Loucy (cell line): ENCODE measurements around the gene ZNRF3.

ENCODE experiments used
- H2AFZ ChIP-seq: fragments of 200-600 bp; sonication (generic); 2 replicates; pipeline ENCODE4 v1.6.0; 2016; ENCODE audit warnings: antibody characterized with exemption, mild to moderate bottlenecking, low read length, moderate library complexity
- H3F3A ChIP-seq: fragments of 200-600 bp; 2 replicates; pipeline ENCODE4 v1.6.0; 2016; ENCODE audit warnings: antibody characterized with exemption, low read depth, mild to moderate bottlenecking
- H3K27me3 ChIP-seq: fragments of 200-600 bp; sonication (generic); 2 replicates; pipeline ENCODE4 v1.6.1; 2014; ENCODE audit warnings: low read length, mild to moderate bottlenecking; ENCODE audit not compliant: insufficient read depth, poor library complexity, severe bottlenecking
- H3K36me3 ChIP-seq: fragments of 200-600 bp; sonication (generic); 2 replicates; pipeline ENCODE4 v1.6.1; 2016; ENCODE audit warnings: low read length; ENCODE audit not compliant: insufficient read depth
- H3K4me1 ChIP-seq: fragments of 200-600 bp; sonication (generic); 2 replicates; pipeline ENCODE4 v1.5.1; 2014; ENCODE audit warnings: low read length, mild to moderate bottlenecking; ENCODE audit not compliant: insufficient read depth, poor library complexity, severe bottlenecking
- H3K4me2 ChIP-seq: fragments of 200-600 bp; sonication (generic); 2 replicates; pipeline ENCODE4 v1.6.0; 2014; ENCODE audit warnings: antibody characterized with exemption, low read length, low read depth, mild to moderate bottlenecking; ENCODE audit not compliant: poor library complexity, severe bottlenecking
- H3K4me3 ChIP-seq: fragments of 200-600 bp; sonication (generic); 2 replicates; pipeline ENCODE4 v1.5.1; 2014; ENCODE audit warnings: low read length, mild to moderate bottlenecking, mixed read lengths; ENCODE audit not compliant: poor library complexity, severe bottlenecking
- H3K79me2 ChIP-seq: fragments of 200-600 bp; sonication (generic); 2 replicates; pipeline ENCODE4 v1.6.1; 2014; ENCODE audit warnings: low read length; ENCODE audit not compliant: insufficient read depth
- H3K9ac ChIP-seq: fragments of 200-600 bp; sonication (generic); 2 replicates; pipeline ENCODE4 v1.6.0; 2014; ENCODE audit warnings: mild to moderate bottlenecking, low read depth, low read length, moderate library complexity; ENCODE audit not compliant: poor library complexity, severe bottlenecking
- H3K9me2 ChIP-seq: fragments of 200-600 bp; sonication (generic); replicated peaks from 2 replicates; pipeline ENCODE4 v1.6.1; 2016; ENCODE audit warnings: low read depth, low read length, mixed read lengths
- H3K9me3 ChIP-seq: fragments of 200-600 bp; sonication (generic); 2 replicates; pipeline ENCODE4 v1.6.1; 2014; ENCODE audit warnings: mild to moderate bottlenecking, antibody characterized with exemption, low read length, low read depth; ENCODE audit not compliant: insufficient read depth
- H4K20me1 ChIP-seq: fragments of 200-600 bp; sonication (generic); 2 replicates; pipeline ENCODE4 v1.6.0; 2014; ENCODE audit warnings: antibody characterized with exemption, low read length, mild to moderate bottlenecking; ENCODE audit not compliant: insufficient read depth, poor library complexity, severe bottlenecking
- CTCF ChIP-seq: fragments of 200-600 bp; sonication (generic); conservative IDR thresholded peaks from 2 replicates; pipeline ENCODE4 v1.5.1; 2014; ENCODE audit warnings: mild to moderate bottlenecking, antibody characterized with exemption, low read length
- EZH2phosphoT487 ChIP-seq: fragments of 200-600 bp; IDR thresholded peaks from 2 replicates; pipeline ENCODE4 v1.6.1; 2018; ENCODE audit warnings: antibody characterized with exemption, mild to moderate bottlenecking, moderate library complexity, borderline replicate concordance

The ZNRF3 gene

DNA sequence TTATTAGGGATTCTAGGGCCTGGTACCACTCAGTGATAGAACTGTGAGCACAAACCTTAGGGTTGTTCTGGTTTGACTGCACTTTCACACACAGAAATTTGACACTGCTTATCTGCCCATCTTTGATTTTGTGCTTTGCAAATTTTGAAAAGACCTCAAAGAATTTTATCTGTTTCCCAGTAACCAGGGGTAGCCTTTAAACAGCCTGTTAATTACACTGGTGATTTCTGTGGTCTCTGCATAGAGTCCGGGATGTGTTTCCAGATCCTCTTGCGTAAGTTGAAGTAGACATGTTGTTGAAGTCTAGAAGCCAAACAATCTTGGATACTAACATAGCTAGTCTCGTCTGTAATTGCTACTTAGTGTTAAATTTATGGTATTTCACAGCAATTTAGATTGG, 103.0 kb downstream of the ZNRF3 start:
- H3K36me3 ChIP-seq: peaks cover 22% of the 10 kb centered on the region; the same call in 1 of the 2 replicates
- H3K27me3 ChIP-seq: no peaks in the 10 kb centered on the region
- no peaks in the 10 kb centered on the region for H3F3A ChIP-seq
- TF ChIP-seq CTCF (no peak), EZH2phosphoT487 (no peak)
- H2AFZ ChIP-seq: no peak overlapping the region
- no peak overlapping the region for H3K4me2 ChIP-seq
- no peaks in the 10 kb centered on the region for H3K79me2 ChIP-seq
- peaks cover 24% of the 10 kb centered on the region for H3K4me1 ChIP-seq
- no peaks in the 10 kb centered on the region for H4K20me1 ChIP-seq
- H3K9ac ChIP-seq: no peak overlapping the region
- H3K4me3 ChIP-seq: no peak overlapping the region
- no peaks in the 10 kb centered on the region for H3K9me2 ChIP-seq
- no peaks in the 10 kb centered on the region for H3K9me3 ChIP-seq

- H3K4me2 ChIP-seq: no peak overlapping the region
- no peaks in the 10 kb centered on the region for H3K9me3 ChIP-seq
- H3K4me3 ChIP-seq: no peak overlapping the region
- H3F3A ChIP-seq: no peaks in the 10 kb centered on the region
- peaks cover 38% of the 10 kb centered on the region; the same call in 1 of the 2 replicates for H3K36me3 ChIP-seq
- no peaks in the 10 kb centered on the region for H4K20me1 ChIP-seq
- no peak overlapping the region for H2AFZ ChIP-seq
- TF ChIP-seq EZH2phosphoT487 (no peak), CTCF (no peak)
- no peaks in the 10 kb centered on the region for H3K27me3 ChIP-seq
- no peak overlapping the region for H3K9ac ChIP-seq
- no peaks in the 10 kb centered on the region for H3K9me2 ChIP-seq
- peaks cover 22% of the 10 kb centered on the region for H3K4me1 ChIP-seq
- H3K79me2 ChIP-seq: no peaks in the 10 kb centered on the region
Measured at GRCh38 chr22:28988457-28988856, 105.1 kb downstream of the ZNRF3 start.

DNA sequence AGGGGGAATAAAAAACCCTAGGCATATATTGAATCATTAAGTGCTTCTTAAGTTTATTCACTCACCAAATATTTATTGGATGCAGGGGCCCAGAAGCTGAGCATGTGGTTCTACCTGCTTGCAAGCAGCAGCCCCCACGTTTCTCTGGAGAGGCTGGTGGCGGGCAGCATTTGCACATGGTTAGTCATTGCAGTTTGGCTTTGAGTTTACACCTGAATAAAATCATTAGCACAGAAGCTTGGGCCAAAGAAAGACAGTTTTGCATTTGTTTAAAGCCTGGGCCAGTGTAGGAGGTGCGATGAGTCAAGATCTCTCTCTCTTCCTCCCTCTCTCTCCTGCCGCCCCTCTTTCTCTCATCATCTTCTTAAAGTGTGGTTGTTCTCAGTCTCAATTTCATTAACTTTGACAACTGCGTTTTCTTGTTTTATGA, 105.7 kb downstream of the ZNRF3 start:
- peaks cover 18% of the 10 kb centered on the region for H3K4me1 ChIP-seq
- H3F3A ChIP-seq: no peaks in the 10 kb centered on the region
- no peak overlapping the region for H3K4me3 ChIP-seq
- H3K9me2 ChIP-seq: no peaks in the 10 kb centered on the region
- TF ChIP-seq EZH2phosphoT487: no peak
- TF ChIP-seq CTCF: no peak
- H3K36me3 ChIP-seq: peaks cover 38% of the 10 kb centered on the region; the same call in 1 of the 2 replicates
- no peak overlapping the region for H2AFZ ChIP-seq
- no peaks in the 10 kb centered on the region for H3K27me3 ChIP-seq
- H3K4me2 ChIP-seq: no peak overlapping the region
- H3K9me3 ChIP-seq: no peaks in the 10 kb centered on the region
- H3K9ac ChIP-seq: no peak overlapping the region
- H3K79me2 ChIP-seq: no peaks in the 10 kb centered on the region
- H4K20me1 ChIP-seq: no peaks in the 10 kb centered on the region
